Activated T-cell treated with anti-CD3 and anti-CD28 coated beads, Interleukin-2, amount 50 U/mL, for 24 hours (primary cell): ENCODE results near the gene TMEM126A.
"Not testable (repeated sequence)": the region's sequence is repeated elsewhere in the genome, so short reads cannot be mapped to it uniquely, and the experiment has no call there.

Experiments
- DNase-seq: peaks from one replicate; pipeline ENCODE4 v3.0.0-alpha.2; 2020
- H3K27ac Mint-ChIP-seq: 2 replicates; pipeline ENCODE4 v1.8.0; 2020; ENCODE audit warnings: mild to moderate bottlenecking, mixed read lengths
- H3K27me3 Mint-ChIP-seq: 2 replicates; pipeline ENCODE4 v1.8.0; 2020; ENCODE audit warnings: mixed read lengths
- H3K36me3 Mint-ChIP-seq: 2 replicates; pipeline ENCODE4 v1.8.0; 2020; ENCODE audit warnings: low read depth, mixed read lengths
- H3K4me1 Mint-ChIP-seq: 2 replicates; pipeline ENCODE4 v1.8.0; 2020; ENCODE audit warnings: low read depth, mixed read lengths
- H3K4me3 Mint-ChIP-seq: 2 replicates; pipeline ENCODE4 v1.8.0; 2020; ENCODE audit warnings: mild to moderate bottlenecking, moderate library complexity, mixed read lengths
- H3K9me3 Mint-ChIP-seq: 2 replicates; pipeline ENCODE4 v1.8.0; 2020; ENCODE audit warnings: mixed read lengths

TMEM126A gene

DNA sequence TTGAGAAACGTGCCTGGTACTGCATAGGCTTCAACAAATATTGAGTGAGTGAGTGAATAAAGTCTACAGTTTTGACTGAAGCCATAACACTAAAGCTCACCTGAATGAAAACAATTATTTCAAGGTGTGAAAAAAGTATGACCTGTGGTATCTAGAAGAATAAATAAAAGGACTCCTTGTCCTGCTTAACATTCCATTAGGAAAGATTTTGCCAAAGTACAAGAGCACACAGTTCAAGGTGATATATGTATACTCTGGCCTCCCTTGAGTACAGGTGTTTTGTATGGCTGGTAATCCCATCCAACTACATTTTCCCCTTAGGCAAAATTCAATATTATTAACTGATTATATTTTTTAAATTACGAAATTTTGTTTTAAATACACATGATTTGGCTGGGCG, 18.9 kb downstream of the TMEM126A start:
- Mint-ChIP-seq H3K4me1 (peaks cover 12% of the 10 kb centered on the region), H3K36me3 (peaks cover 28% of the 10 kb centered on the region), H3K27me3 (no peaks in the 10 kb centered on the region), H3K4me3 (no peak overlapping the region), H3K9me3 (no peaks in the 10 kb centered on the region), H3K27ac (no peak overlapping the region)
- no peak for DNase-seq

DNA sequence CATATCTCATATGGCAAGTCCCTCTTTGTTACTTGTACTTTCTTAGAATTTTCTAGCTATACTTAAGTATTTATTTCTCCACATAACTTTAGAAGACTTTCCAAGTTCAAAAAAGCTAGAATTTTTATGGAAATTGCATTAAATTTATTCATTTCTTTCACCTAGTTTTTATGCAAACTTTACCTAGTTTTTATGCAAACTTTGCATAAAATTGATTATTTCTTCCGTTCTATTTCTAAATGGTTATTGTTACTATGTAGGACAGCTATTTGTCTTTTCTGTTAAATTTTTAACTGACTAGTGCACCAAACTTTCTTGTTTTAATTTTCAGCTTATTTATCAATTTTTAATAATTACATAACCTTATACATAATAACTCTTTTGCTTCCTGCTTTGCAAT, 20.4 kb downstream of the TMEM126A start:
- peaks cover 15% of the 10 kb centered on the region for H3K36me3 Mint-ChIP-seq
- H3K4me1 Mint-ChIP-seq = peaks cover 13% of the 10 kb centered on the region
- H3K9me3 Mint-ChIP-seq = no peaks in the 10 kb centered on the region
- H3K27me3 Mint-ChIP-seq = no peaks in the 10 kb centered on the region
- DNase-seq = no peak
- no peak overlapping the region for H3K4me3 Mint-ChIP-seq
- no peak overlapping the region for H3K27ac Mint-ChIP-seq

DNA sequence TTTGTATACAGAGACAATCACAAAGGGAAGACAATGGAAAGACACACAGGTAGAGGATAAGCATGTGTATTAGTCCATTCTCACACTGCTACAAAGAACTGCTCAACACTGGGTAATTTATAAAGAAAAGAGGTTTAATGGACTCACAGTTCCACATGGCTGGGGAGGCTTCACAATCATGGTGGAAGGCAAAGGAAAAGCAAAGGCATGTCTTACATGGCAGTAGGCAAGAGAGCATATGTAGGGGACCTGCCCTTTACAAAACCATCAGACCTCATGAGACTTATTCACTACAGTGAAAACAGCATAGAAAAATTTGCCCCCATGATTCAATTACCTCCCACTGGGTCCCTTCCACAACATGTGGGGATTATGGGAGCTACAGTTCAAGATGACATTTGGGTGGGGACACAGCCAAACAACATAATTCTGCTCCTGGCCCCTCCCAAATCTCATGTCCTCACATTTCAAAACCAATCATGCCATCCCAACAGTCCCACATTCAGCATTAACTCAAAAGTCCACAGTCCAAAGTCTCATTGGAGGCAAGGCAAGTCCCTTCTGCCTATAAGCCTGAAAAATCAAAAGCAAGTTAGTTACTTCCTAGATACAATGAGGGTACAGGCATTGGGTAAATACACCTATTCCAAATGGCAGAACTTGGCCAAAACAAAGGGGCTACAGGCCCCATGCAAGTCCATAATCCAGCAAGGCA, 23.3 kb downstream of the TMEM126A start:
- H3K4me3 Mint-ChIP-seq, H3K27me3 Mint-ChIP-seq, H3K36me3 Mint-ChIP-seq, H3K9me3 Mint-ChIP-seq, H3K27ac Mint-ChIP-seq, DNase-seq, H3K4me1 Mint-ChIP-seq: not testable (repeated sequence)

DNA sequence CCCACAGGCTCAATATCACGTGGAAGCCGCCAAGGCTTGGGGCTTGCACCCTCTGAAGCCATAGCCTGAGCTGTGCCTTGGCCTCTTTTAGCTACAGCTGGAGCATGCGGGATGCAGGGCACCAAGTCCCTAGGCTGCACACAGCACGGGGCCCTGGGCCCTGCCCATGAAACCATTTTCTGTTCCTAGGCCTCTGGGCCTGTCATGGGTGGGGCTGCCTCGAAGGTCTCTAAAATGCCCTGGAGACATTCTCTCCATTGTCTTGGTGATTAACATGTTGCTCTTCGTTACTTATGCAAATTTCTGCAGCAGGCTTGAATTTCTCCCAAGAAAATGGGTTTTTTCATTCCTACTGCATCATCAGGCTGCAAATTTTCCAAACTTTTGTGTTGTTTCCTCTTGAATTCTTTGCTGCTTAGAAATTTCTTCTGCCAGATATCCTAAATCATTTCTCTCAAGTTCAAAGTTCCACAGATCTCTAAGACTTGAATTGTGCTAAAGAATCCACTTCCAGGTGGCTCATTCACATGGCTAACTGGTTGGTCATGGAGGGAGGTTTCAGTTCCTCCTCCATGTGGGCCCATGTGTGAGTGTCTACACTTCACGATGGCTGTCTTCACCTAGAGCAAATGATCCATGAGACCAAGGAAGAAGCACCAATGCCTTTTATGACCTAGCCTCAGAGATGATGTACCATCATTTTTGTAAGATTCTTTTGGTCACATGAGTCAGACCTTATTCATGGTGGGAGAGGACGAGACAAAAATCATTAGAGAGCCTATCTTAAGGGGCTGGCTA, 24.5 kb downstream of the TMEM126A start:
- Mint-ChIP-seq H3K36me3 (no peaks in the 10 kb centered on the region), H3K27me3 (no peaks in the 10 kb centered on the region), H3K27ac (no peak overlapping the region), H3K4me1 (peaks cover 8% of the 10 kb centered on the region), H3K4me3 (no peak overlapping the region), H3K9me3 (no peaks in the 10 kb centered on the region)
- no peak for DNase-seq

DNA sequence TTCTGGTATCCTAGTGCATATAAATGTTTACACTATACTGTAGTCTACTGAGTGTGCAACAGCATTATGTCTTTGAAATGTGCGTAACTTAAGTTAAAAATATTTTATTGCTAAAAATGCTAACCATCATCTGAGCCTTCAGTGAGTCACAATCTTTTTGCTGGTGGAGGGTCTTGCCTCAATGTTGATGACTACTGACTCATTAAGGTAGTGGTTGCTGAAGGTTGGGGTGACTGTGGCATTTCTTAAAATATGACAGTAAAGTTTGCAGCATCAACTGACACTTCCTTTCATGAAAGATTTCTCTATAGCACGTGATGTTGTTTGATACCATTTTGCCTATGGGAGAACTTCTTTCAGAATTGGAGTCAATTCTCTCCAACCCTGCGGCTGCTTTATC, 25.6 kb downstream of the TMEM126A start:
- Mint-ChIP-seq H3K36me3 (no peaks in the 10 kb centered on the region), H3K4me3 (no peak overlapping the region), H3K27ac (no peak overlapping the region), H3K4me1 (peaks cover 8% of the 10 kb centered on the region), H3K9me3 (no peaks in the 10 kb centered on the region), H3K27me3 (no peaks in the 10 kb centered on the region)
- DNase-seq = no peak

DNA sequence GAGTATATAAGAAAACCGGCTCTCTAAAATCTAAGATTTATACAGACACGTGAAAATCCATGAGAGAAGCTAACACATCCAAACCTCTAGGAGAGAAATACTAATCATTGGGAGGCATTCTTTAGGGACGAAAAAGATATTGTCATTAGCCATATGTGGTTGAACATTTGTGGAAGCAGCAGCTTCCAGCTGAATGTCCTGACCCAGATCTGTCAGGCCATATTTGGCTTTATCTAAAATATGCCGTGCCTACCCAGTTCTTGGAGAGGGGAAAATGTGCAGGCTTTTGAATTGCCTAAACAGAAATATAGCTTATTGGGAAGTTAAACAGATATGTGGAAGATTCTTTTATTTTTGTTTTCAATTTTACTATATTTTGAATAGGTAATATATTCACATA, 31.8 kb downstream of the TMEM126A start:
- Mint-ChIP-seq H3K27ac (no peak overlapping the region), H3K4me1 (peaks cover 17% of the 10 kb centered on the region), H3K36me3 (no peaks in the 10 kb centered on the region), H3K4me3 (no peak overlapping the region), H3K9me3 (no peaks in the 10 kb centered on the region), H3K27me3 (no peaks in the 10 kb centered on the region)
- no peak for DNase-seq

DNA sequence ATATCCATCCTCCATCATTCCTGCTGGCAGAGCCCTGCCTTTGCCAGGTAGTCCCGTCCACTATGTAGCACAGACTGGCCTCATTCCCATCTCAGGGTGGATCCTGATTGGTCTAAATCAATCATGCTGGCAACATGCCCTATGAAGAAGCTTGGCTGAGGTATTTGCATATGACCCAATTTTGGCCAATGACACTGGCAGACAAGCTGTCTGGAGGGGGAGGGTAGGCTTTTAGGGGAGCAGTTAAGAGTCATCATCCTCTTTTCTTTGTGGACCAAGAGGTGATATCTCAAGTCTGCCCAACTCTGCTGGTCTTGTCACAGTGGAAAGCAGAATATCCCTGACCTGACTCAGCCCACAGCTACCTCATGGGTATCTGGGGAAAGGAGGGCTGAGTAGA, 33.1 kb downstream of the TMEM126A start:
- Mint-ChIP-seq H3K4me1 (peaks cover 17% of the 10 kb centered on the region), H3K27ac (no peak overlapping the region), H3K9me3 (no peaks in the 10 kb centered on the region), H3K27me3 (no peaks in the 10 kb centered on the region), H3K4me3 (no peak overlapping the region), H3K36me3 (no peaks in the 10 kb centered on the region)
- DNase-seq = no peak

DNA sequence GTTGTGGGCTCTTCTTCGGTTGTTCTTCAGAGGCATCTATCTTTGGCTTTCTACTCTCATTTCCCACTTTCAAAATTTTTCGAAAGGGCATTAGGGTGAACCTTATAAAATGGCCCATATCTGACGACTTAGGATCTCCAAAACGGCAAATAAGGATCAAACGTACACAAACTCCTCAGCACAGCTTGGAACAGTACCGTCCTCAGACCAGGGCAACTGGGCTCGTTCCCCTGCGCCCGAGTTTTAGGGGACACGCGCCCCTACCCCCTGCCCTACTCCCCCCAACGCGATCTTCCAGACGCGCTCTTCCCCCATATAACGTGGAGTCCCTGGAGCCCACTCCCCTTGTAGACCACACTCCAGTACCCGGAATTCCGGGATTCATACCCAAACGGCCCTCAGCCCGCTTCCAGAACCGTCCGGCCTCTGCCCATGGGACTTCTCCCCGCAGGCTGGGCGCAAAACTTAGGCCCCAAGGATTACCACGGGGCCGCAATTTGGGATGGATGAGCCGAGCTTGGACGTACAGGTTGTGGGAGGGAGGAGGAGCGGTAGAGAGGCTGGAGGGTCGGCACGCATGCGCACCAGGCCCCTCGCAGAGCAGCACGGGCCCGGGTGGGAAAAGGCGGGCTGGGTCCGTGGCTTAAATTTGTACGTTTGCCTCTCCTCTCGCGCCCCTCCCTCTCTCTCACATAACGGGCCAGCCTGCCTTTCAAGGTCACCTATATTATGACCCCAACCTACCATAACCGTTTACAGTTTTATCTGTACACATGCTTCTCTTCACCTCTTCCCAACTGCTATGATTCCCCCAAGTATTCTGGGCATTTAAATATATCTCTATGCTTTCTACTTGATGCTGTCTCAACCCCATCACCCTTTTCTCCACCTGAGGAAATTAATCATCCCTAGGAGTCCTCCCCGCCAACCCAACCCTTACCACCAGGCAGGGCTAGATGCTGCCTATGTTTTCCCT, 34.9 kb downstream of the TMEM126A start:
- Mint-ChIP-seq H3K27me3 (no peaks in the 10 kb centered on the region), H3K36me3 (no peaks in the 10 kb centered on the region), H3K9me3 (no peaks in the 10 kb centered on the region), H3K4me1 (peaks cover 17% of the 10 kb centered on the region), H3K4me3 (peak overlapping the region; percentile 78), H3K27ac (peak overlapping the region; percentile 90)
- DNase-seq = peak; percentile 80

DNA sequence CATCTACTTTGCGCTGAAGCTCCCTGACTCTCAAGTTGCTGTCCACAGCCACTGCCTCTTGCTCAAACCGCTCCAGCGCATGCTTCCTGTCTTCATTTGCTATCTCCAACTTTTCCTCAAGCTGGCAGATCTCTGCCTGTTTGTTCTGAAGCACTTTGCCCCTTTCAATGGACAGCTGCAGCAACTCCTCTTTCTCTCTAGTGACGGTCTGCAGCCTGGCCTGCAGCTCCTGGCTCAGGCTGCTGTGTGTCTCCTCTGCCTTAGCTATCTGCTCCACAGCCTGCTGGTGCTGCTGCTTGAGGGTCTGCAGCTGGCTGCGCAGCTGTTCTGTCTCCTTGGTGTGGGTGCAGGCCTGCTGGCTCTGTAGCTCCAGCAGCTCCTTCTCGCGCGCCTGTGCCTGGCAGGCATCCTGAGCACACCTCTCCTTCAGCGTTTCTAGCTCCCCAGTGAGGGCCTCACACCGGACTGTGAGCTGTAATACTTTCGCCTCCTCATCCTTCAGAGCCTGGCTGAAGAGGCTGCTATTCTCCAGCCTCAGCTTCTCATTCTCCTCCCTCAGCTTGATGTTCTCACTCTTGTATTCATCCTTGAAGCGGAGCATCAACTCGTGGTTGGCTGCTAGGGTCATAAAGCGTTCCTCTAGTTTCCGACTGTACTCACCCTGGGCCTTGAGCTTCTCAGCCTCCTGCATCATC, 37.5 kb downstream of the TMEM126A start:
- no peak for DNase-seq
- Mint-ChIP-seq H3K4me1 (peaks cover 17% of the 10 kb centered on the region), H3K36me3 (no peaks in the 10 kb centered on the region), H3K27me3 (no peaks in the 10 kb centered on the region), H3K27ac (no peak overlapping the region), H3K9me3 (no peaks in the 10 kb centered on the region), H3K4me3 (no peak overlapping the region)

DNA sequence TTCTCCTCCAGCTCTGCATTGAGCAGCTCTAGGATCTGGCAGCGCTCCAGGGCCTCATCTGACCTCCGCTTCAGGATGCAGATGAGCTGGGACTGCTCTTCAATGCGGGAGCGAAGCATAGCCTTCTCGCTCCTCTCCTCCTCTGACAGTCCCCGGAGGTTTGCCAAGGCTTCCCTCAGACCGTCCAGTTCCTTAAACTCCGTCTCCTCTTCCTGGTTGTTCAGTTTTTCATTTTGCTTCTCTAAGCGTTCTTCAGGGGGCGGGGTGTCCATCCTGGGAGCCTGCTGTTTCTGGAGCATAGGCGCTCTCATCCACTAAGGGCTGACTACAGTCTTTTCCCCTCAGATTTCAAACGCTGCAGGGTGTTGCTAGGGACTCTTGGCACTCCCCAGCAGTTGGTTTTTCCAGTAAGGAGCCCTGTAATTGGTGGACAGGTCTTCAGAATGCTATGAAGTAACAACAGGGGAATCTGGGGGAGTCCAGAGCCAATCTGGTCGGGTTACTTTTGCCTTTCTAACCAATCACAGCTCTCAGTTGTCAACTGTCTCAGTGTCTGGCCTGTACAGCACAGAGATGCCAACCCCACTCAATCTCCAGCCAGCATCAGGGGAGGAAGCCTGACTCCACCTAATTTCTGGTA, 38.2 kb downstream of the TMEM126A start, which contains the start of gene CCDC89:
CCDC89 (minus strand) TSS at position 376 of the 640 bp plus-strand sequence; CDS start at position 311, 65 bp downstream.
- Mint-ChIP-seq H3K9me3 (no peaks in the 10 kb centered on the region), H3K27ac (no peak within 1 kb of the TSS), H3K4me1 (peaks cover 17% of the 10 kb centered on the region), H3K4me3 (no peak within 1 kb of the TSS), H3K36me3 (no peaks in the 10 kb centered on the region), H3K27me3 (no peaks in the 10 kb centered on the region)
- no peak for DNase-seq

DNA sequence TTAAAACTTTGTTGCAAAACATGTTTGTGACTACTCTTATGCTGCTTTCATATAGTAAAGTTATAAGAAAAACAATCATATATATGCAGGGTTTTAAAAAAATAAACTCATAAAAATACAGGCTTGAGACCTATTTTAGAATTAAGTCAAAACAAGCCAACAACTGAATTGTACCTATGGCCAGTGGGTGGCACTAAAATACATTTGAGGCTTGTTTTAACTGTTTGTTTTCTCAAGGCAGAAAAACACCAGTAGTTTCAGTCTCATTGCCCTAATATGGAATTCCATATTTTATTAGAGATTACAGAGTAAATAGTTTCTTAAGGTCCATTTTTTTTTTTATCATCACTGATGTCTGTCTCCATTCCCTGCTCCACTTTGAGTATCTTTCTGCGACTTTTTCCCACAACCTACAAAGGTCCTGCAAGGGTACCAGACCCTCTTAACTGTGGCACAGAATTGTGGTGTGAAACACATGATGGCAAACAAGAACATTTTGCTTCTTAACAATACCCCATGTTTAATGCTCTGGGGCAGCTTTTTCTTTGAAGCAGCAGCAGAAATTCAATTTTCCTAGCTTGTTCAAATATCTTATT, 46.7 kb downstream of the TMEM126A start:
- no peak overlapping the region for H3K27ac Mint-ChIP-seq

DNA sequence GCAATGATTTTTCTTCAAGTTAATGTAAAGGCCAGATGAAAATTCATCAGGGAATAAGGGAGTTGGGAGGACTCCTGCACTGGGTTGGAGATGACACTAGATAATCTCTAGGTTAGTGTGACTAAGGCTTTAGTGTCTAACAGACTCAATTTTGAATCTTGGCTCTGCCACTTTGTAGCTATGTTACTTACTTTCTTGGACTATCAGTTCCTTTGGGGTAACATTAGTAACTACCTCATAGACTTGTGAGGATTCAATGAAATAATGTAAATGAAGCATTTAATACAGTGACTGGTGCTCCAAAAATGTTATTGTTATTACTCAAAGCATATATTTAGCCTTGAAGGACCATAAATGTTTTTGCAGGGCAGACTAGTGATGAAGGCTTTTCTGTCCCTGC, 47.8 kb downstream of the TMEM126A start:
- Mint-ChIP-seq H3K9me3 (no peaks in the 10 kb centered on the region), H3K4me3 (no peak overlapping the region), H3K27ac (no peak overlapping the region), H3K4me1 (peaks cover 35% of the 10 kb centered on the region), H3K27me3 (no peaks in the 10 kb centered on the region), H3K36me3 (peaks cover 5% of the 10 kb centered on the region)
- DNase-seq = no peak

More for the DNA sequence above, 46.7 kb downstream of the TMEM126A start:
- peaks cover 24% of the 10 kb centered on the region for H3K4me1 Mint-ChIP-seq
- H3K9me3 Mint-ChIP-seq = no peaks in the 10 kb centered on the region
- no peak overlapping the region for H3K4me3 Mint-ChIP-seq
- no peak for DNase-seq
- peaks cover 5% of the 10 kb centered on the region for H3K36me3 Mint-ChIP-seq
- no peaks in the 10 kb centered on the region for H3K27me3 Mint-ChIP-seq

DNA sequence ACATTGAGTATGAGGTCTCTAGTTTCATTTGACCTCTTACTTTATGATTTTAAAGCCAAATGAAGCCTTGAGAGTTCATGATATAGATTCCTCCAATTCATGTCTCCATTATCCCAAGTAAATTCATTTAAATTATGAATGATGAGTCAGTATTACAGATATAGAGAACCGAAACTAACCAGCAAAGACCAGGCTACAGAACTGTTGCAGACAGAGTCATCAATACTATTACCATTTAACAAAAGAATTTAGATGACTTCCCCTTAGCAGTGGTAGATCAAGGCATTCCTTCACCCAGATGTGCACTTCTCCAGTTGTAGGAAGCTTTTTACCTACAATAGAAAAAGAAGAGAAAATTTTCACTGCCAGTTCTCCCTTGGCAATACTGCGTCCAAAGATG, 50.0 kb downstream of the TMEM126A start:
- Mint-ChIP-seq H3K27ac (no peak overlapping the region), H3K36me3 (peaks cover 5% of the 10 kb centered on the region), H3K27me3 (no peaks in the 10 kb centered on the region), H3K4me1 (peaks cover 40% of the 10 kb centered on the region), H3K9me3 (no peaks in the 10 kb centered on the region), H3K4me3 (no peak overlapping the region)
- DNase-seq = no peak
